Measurements from ENCODE around the gene PNKP. TPM values are rescaled to one million over a fixed set of nuclear protein-coding genes. Genes with fewer than 3 reads are reported as not detected.

The PNKP gene
- total and polyA plus RNA-seq, 9 of the 15 experiments (the other 6 are each of a cell fraction or from before 2014, with no cell fraction given), result 2.8 to 85.4 (median 25.3) TPM

- TF ChIP-seq ZNF592 (IDR thresholded peaks at IDR 0.05), result no peak
- TF ChIP-seq CREBBP (IDR thresholded peaks at IDR 0.05; ENCODE audit: low read depth, low read length), result no peak
- TF ChIP-seq HMBOX1 (IDR thresholded peaks at IDR 0.05), result no peak
- TF ChIP-seq NR1H2 (CRISPR knock-in tag; IDR thresholded peaks at IDR 0.05), result no peak
- TF ChIP-seq HDGF (IDR thresholded peaks at IDR 0.05), result no peak
- no peak for TF ChIP-seq KLF10 (CRISPR knock-in tag; IDR thresholded peaks at IDR 0.05)
- TF ChIP-seq MAX (CRISPR knock-in tag; IDR thresholded peaks at IDR 0.05), result peak; percentile 97
- TF ChIP-seq MLLT1 (IDR thresholded peaks at IDR 0.05), result no peak; a peak in 1 of 4 replicates
- TF ChIP-seq ZZZ3 (IDR thresholded peaks at IDR 0.05), result no peak
- peak; percentile 44 for TF ChIP-seq POLR2A (conservative IDR thresholded peaks at IDR 0.05)
- TF ChIP-seq CGGBP1 (CRISPR knock-in tag; IDR thresholded peaks at IDR 0.05), result no peak
- peak; percentile 41 to 54 for TF ChIP-seq MAZ (CRISPR knock-in tag; conservative IDR thresholded peaks at IDR 0.05 in 1 of 2, IDR thresholded peaks at IDR 0.05 in 1 of 2)
- no peak for TF ChIP-seq RCOR1 (IDR thresholded peaks at IDR 0.05; ENCODE audit: borderline replicate concordance in 1 of 2, low read depth in 2 of 2, low read length in 2 of 2)
- no peak for TF ChIP-seq ZNF707 (CRISPR knock-in tag; conservative IDR thresholded peaks at IDR 0.05)
- TF ChIP-seq TRIM24 (IDR thresholded peaks at IDR 0.05), result no peak
- peak; percentile 96 for TF ChIP-seq ZNF197 (CRISPR knock-in tag; IDR thresholded peaks at IDR 0.05; ENCODE audit: low read depth)
- no peak for TF ChIP-seq STAG1 (CRISPR knock-in tag; IDR thresholded peaks at IDR 0.05; ENCODE audit: borderline replicate concordance)
- no peak for TF ChIP-seq ZNF311 (CRISPR knock-in tag; IDR thresholded peaks at IDR 0.05)
- TF ChIP-seq POLR2AphosphoS5 (IDR thresholded peaks at IDR 0.05; ENCODE audit: control insufficient read depth, insufficient read depth, low read depth, low read length), result 0 out of 2 replicates have a peak, but pooled peaks have one; percentile 14
- no peak for TF ChIP-seq RFX5 (IDR thresholded peaks at IDR 0.05; ENCODE audit: low read depth, low read length)
Observed at GRCh38 chr19:49876422-49877019, 9.1 kb upstream of the PNKP start (continued).
